ENCODE data around the gene ACAD11.
"Not testable (repeated sequence)": the region's sequence is repeated elsewhere in the genome, so short reads cannot be mapped to it uniquely, and the experiment has no call there.

Gene ACAD11

DNA sequence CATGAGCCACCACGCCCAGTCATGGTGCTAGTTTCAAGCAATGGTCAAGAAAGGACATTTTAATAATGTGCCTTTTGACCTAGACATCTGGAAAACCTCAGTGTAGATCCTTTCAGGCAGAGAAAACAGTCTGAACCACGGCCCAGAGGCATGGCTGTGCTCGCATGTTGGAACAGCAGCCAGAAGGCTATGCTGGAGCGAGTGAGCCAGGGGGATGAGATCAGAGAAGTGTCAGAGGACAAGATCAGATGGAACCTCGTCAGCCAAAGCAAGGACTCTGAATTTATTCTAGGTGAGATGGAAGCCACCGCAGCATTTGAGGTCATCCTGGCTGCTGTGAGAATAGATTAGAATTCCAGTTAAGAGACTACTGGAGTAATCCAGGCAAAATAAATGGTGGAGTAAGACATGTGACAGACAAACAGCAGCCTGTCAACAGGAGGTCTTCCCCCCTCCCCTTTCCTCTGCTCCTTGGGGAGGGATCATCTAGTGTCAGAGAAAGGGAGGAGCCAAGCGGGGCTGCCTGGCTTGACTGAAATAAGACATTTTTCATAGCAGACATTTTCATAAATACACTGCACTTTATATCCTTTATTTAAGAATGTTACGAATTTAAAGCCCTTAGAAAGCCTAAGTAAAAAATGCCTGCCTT, 103.0 kb downstream of the ACAD11 start:
- Mint-ChIP-seq H3K27me3 (no peaks in the 10 kb centered on the region), H3K9me3 (no peaks in the 10 kb centered on the region), H3K4me1 (no peaks in the 10 kb centered on the region), H3K36me3 (ENCODE audit: insufficient read depth) (no peaks in the 10 kb centered on the region), H3K27ac (ENCODE audit: low read depth) (no peak overlapping the region), H3K4me3 (no peak overlapping the region)
- no peak for ATAC-seq (replicated peaks; ENCODE audit: extremely low read depth, poor library complexity, severe bottlenecking)
- DNase-seq (ENCODE audit: low spot score in 2 of 2), result no peak

DNA sequence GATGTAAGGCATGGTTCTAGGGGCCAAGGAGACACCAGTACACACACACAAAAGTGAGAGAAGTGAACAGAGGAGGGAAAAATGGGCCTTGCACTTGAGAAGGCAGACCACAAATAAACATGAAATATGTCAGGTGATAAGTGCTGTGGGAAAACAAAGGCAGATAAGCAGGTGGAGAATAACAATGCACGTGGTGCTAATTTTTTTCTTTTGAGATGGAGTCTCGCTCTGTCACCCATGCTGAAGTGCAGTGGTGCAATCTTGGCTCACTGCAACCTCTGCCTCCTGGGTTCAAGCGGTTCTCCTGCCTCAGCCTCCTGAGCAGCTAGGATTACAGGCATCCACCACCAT, 103.6 kb downstream of the ACAD11 start:
- H3K4me3 Mint-ChIP-seq; H3K9me3 Mint-ChIP-seq; DNase-seq (ENCODE audit: low spot score in 2 of 2); H3K27ac Mint-ChIP-seq (ENCODE audit: low read depth); ATAC-seq (replicated peaks; ENCODE audit: extremely low read depth, poor library complexity, severe bottlenecking); H3K36me3 Mint-ChIP-seq (ENCODE audit: insufficient read depth); H3K4me1 Mint-ChIP-seq; H3K27me3 Mint-ChIP-seq: not testable (repeated sequence)

DNA sequence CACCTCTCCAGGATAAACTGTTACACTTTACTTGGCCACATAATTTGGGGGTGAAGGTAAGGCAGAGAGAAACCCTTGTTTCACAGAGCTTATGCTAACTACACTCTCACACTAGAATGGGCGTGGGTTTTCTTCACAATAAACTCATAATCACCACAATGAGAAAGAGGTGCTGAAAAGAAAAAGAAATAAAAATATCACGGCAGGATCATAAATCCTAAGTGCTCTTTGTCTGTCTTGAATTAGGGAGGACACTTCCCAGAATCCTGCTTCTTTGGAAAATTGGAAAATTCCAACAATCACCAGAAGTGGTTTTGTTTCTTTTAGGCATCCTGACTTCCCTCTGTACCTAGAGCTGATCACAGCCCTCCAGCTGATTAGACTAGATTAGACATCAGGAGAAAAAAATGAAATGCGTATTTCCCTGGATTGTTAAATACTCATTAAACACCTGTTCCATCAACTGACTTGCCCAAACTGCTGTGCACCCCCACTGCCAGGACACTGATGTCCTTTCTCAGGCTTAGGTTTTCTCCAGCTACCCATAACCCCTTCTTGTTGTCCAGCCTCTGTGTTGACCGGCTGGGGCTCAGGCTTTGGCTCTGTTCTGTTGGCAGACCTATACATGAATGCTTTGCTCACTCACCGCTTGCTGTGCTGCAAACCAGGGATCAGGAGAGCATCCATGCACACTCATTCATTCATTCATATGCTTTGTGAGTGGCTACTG, 104.1 kb downstream of the ACAD11 start:
- no peak for ATAC-seq (replicated peaks; ENCODE audit: extremely low read depth, poor library complexity, severe bottlenecking)
- Mint-ChIP-seq H3K4me3 (no peak overlapping the region), H3K27ac (ENCODE audit: low read depth) (no peak overlapping the region)

DNA sequence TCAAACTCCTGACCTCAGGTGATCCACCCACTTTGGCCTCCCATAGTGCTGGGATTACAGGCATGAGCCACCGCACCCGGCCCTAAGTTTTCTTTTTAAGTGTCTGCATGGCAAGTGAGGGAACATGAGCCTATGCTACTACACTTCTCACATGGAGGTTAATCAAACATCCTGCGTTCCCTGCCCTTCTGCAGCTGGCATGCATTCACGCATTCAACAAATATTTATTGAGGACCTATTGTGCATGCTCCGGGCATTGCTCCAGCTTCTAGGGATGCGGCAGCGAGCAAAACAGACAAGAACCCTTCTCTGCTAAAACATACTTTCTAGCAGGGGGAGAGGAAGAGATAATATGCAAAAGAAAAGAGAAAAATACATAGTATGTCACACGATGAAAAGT, 105.2 kb downstream of the ACAD11 start:
- no peaks in the 10 kb centered on the region for H3K36me3 Mint-ChIP-seq (ENCODE audit: insufficient read depth)
- H3K9me3 Mint-ChIP-seq, result no peaks in the 10 kb centered on the region
- DNase-seq (ENCODE audit: low spot score in 2 of 2) (no peak), ATAC-seq (replicated peaks; ENCODE audit: extremely low read depth, poor library complexity, severe bottlenecking) (no peak)
- H3K4me3 Mint-ChIP-seq, result no peak overlapping the region
- H3K27me3 Mint-ChIP-seq, result no peaks in the 10 kb centered on the region
- H3K4me1 Mint-ChIP-seq, result no peaks in the 10 kb centered on the region
- no peak overlapping the region for H3K27ac Mint-ChIP-seq (ENCODE audit: low read depth)

More for the DNA sequence above, 104.1 kb downstream of the ACAD11 start:
- no peaks in the 10 kb centered on the region for H3K4me1 Mint-ChIP-seq
- H3K9me3 Mint-ChIP-seq, result no peaks in the 10 kb centered on the region
- no peak for DNase-seq (ENCODE audit: low spot score in 2 of 2)
- H3K27me3 Mint-ChIP-seq, result no peaks in the 10 kb centered on the region
- no peaks in the 10 kb centered on the region for H3K36me3 Mint-ChIP-seq (ENCODE audit: insufficient read depth)

DNA sequence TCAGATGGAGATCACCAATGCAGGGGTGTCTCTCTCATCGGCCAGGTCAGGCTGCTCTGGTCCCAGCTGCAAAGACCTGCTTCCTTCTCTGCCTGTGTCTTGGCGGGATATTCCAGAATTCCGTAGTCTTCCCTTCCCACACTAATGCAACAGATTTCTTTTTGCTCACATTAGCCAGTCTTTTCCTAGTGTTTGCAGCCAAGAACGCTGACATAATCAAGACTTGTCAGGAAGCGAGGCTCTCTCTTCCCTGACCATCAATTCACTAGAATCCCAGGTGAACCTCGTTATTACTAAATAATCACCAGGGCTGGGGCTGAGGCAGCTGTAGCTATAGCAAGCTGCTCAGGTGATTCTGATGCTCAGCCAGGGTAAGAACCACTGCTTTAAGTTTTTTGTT, 105.8 kb downstream of the ACAD11 start:
- no peak for ATAC-seq (replicated peaks; ENCODE audit: extremely low read depth, poor library complexity, severe bottlenecking)
- H3K9me3 Mint-ChIP-seq, result no peaks in the 10 kb centered on the region
- no peaks in the 10 kb centered on the region for H3K36me3 Mint-ChIP-seq (ENCODE audit: insufficient read depth)

DNA sequence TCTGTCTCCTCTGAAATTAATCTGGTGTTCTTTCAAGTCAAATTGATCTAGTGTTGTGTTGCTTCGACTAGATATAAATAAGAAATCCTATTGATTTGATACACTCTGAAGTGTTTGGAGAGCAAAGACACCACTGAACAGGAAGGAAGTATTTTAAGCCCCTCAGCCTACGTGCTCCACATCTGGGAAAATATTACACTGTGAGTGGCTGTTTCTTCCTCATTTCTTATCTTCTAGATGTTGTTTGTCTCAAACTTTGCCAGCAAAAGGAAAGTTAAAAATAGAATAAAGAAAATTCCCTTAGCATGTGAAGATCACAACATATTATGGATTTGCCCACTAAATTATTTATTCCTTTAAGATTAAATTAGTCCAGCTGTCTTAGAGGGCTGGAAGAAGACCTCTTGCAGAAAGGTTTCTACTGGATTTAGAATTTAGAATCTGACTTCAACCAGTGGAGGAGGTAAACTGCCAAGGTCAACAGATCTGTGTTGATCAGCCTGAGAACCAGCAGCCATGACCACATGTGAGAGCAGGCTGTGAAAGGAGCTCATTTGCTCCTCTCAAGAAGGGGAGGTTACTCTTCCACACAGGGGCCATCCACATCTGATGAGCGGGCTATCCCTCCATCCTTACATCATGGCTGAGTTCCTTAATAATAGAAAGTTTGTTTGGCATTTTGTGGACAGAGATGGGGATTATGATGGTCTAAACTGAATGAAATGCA, 108.9 kb downstream of the ACAD11 start:
- H3K36me3 Mint-ChIP-seq (ENCODE audit: insufficient read depth), result no peaks in the 10 kb centered on the region
- DNase-seq (ENCODE audit: low spot score in 2 of 2) (no peak), ATAC-seq (replicated peaks; ENCODE audit: extremely low read depth, poor library complexity, severe bottlenecking) (no peak)
- no peak overlapping the region for H3K4me3 Mint-ChIP-seq
- no peaks in the 10 kb centered on the region for H3K9me3 Mint-ChIP-seq
- no peaks in the 10 kb centered on the region for H3K4me1 Mint-ChIP-seq
- H3K27me3 Mint-ChIP-seq, result no peaks in the 10 kb centered on the region
- peak overlapping the region; percentile 1 for H3K27ac Mint-ChIP-seq (ENCODE audit: low read depth)

More for the DNA sequence above, 105.8 kb downstream of the ACAD11 start:
- DNase-seq (ENCODE audit: low spot score in 2 of 2), result no peak
- Mint-ChIP-seq H3K4me3 (no peak overlapping the region), H3K27me3 (no peaks in the 10 kb centered on the region), H3K4me1 (no peaks in the 10 kb centered on the region), H3K27ac (ENCODE audit: low read depth) (no peak overlapping the region)

DNA sequence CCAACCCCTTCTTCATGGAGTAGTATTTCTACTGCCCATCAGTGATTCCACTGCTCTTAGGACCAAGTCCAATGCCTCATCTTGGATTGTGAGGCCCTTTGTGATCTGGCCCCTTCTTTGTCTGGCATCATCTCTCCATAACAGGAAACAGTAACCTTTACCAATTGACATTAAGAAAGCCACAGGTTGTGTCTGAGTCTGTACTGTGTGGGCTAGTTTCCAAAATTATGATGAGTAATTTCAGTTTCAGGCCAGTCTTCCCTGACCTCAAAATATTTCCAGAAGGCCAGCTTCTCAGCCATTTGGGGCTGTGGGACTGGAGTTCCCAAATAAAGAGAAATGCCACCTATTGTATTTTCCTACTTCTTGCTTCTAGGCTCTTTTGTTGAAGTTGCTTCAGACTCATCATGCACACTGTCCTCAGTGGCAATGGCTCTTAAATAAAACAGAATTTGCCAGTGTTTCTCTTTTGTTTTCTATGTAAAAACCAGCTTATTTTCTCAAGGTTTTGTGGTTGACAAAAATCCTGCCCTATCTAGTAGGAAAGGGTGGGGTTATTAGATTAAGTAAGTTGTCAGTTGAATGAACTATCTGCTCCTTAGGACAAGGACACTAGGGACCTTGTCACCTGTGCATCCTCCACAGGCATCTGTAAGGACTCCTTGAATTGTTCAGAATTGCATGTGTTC, 109.6 kb downstream of the ACAD11 start:
- no peaks in the 10 kb centered on the region for H3K4me1 Mint-ChIP-seq
- no peaks in the 10 kb centered on the region for H3K27me3 Mint-ChIP-seq
- DNase-seq (ENCODE audit: low spot score in 2 of 2), result no peak
- no peak for ATAC-seq (replicated peaks; ENCODE audit: extremely low read depth, poor library complexity, severe bottlenecking)
- H3K9me3 Mint-ChIP-seq, result no peaks in the 10 kb centered on the region
- no peak overlapping the region for H3K4me3 Mint-ChIP-seq
- peak overlapping the region; percentile 1 for H3K27ac Mint-ChIP-seq (ENCODE audit: low read depth)
- no peaks in the 10 kb centered on the region for H3K36me3 Mint-ChIP-seq (ENCODE audit: insufficient read depth)

DNA sequence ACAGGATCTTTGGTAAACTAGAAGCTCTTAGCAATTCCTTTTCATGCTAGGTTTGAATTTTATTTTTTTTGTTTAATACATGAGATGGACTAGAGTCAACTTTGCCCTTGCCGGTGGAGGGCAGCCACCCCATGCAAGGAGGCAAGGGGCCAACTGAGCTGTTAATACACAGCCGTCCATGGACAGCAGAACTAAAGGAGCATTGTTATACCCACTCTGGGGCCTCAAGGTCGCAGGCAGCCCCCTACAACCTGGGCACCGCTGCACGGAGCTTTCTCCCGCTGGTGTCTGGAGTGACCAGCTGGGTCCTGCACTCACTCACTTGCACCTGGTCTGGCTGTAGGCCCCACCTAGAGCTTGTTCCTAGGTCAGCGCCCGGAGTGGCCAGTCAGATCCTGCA, 110.4 kb downstream of the ACAD11 start:
- DNase-seq (ENCODE audit: low spot score in 2 of 2), result no peak
- no peaks in the 10 kb centered on the region for H3K36me3 Mint-ChIP-seq (ENCODE audit: insufficient read depth)
- no peaks in the 10 kb centered on the region for H3K4me1 Mint-ChIP-seq
- no peak for ATAC-seq (replicated peaks; ENCODE audit: extremely low read depth, poor library complexity, severe bottlenecking)
- H3K9me3 Mint-ChIP-seq, result no peaks in the 10 kb centered on the region
- no peak overlapping the region for H3K4me3 Mint-ChIP-seq
- no peak overlapping the region for H3K27ac Mint-ChIP-seq (ENCODE audit: low read depth)
- H3K27me3 Mint-ChIP-seq, result no peaks in the 10 kb centered on the region

DNA sequence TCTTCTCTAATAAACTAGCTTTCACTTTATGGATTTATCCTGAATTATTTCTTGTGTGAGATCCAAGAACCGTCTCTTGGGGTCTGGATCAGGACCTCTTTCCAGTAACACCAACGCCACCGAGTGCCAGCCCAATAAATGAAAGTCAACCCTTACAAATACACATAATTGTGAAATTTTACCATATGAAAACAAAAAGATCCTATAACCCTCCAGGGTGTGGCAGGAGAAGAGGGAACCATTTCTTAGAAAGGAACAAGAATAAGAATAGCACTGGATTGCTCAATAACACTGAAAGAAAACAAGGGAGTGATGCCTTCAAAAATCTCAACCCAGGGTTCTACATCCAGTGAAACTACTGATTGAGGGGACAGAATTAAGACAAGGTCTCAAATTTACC, 114.1 kb downstream of the ACAD11 start:
- no peak overlapping the region for H3K4me3 Mint-ChIP-seq
- no peaks in the 10 kb centered on the region for H3K4me1 Mint-ChIP-seq
- DNase-seq (ENCODE audit: low spot score in 2 of 2) (no peak), ATAC-seq (replicated peaks; ENCODE audit: extremely low read depth, poor library complexity, severe bottlenecking) (no peak)
- H3K9me3 Mint-ChIP-seq, result no peaks in the 10 kb centered on the region
- no peak overlapping the region for H3K27ac Mint-ChIP-seq (ENCODE audit: low read depth)
- H3K27me3 Mint-ChIP-seq, result no peaks in the 10 kb centered on the region
- peaks cover 5% of the 10 kb centered on the region for H3K36me3 Mint-ChIP-seq (ENCODE audit: insufficient read depth)

DNA sequence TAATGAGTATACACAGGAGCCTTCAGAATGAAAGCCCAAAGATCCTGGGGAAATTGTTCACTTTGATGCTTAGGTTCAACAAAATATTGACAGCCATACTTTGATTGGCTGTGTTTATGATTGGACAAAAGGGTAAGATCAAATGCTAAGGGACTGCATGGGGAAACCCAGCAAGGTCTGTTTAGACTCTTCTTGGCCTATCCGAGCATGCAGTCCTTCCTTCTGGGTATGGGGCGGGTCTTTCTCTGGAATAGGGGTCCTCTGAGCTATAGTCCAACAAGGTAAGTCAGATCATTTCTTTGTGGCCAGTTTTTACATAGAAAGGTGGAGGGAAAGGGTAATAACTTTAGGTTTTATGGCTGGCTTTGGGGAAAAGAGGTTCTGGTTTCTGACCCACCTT, 115.5 kb downstream of the ACAD11 start:
- Mint-ChIP-seq H3K4me1 (no peaks in the 10 kb centered on the region), H3K36me3 (ENCODE audit: insufficient read depth) (peaks cover 5% of the 10 kb centered on the region), H3K27ac (ENCODE audit: low read depth) (no peak overlapping the region), H3K27me3 (no peaks in the 10 kb centered on the region), H3K4me3 (no peak overlapping the region), H3K9me3 (no peaks in the 10 kb centered on the region)
- DNase-seq (ENCODE audit: low spot score in 2 of 2) (no peak), ATAC-seq (replicated peaks; ENCODE audit: extremely low read depth, poor library complexity, severe bottlenecking) (no peak)

DNA sequence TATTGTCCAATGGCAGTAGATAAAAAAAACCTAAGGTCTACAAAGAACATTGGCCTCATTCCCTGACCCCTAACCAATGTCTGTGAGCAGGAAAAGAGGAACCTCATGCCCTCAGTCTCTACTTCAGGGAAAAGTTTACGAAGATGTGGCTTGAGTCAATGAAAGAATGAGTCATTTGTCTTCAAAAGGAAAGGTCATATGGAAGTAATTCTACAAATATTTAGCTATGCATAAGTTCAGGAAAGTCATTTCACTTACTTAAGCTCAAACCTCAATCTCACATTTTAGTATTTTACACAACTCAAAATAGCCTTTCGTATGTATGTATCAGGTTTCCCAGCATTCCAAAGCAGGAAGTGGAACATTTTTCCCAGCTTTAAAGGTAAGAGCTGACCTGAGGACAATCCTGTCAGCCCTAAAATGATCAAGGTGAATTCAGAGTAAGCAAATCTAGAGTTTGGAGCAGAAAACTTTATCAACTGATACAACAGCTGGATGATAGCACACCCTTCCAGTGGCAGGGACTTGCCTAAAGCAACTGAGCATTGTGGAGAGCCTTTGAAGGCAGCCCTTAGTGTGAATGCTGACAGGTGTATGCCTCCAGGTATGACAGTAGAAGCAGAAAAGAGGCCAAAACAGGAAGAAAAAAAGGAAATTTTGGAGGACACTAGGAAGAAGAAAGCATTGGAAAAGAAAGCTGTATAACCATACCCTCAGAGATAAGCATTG, 116.4 kb downstream of the ACAD11 start:
- no peak for DNase-seq (ENCODE audit: low spot score in 2 of 2)
- ATAC-seq (replicated peaks; ENCODE audit: extremely low read depth, poor library complexity, severe bottlenecking), result no peak
- H3K9me3 Mint-ChIP-seq, result no peaks in the 10 kb centered on the region
- peaks cover 12% of the 10 kb centered on the region for H3K36me3 Mint-ChIP-seq (ENCODE audit: insufficient read depth)
- H3K4me1 Mint-ChIP-seq, result no peaks in the 10 kb centered on the region
- H3K27ac Mint-ChIP-seq (ENCODE audit: low read depth), result no peak overlapping the region
- no peaks in the 10 kb centered on the region for H3K27me3 Mint-ChIP-seq
- H3K4me3 Mint-ChIP-seq, result no peak overlapping the region

DNA sequence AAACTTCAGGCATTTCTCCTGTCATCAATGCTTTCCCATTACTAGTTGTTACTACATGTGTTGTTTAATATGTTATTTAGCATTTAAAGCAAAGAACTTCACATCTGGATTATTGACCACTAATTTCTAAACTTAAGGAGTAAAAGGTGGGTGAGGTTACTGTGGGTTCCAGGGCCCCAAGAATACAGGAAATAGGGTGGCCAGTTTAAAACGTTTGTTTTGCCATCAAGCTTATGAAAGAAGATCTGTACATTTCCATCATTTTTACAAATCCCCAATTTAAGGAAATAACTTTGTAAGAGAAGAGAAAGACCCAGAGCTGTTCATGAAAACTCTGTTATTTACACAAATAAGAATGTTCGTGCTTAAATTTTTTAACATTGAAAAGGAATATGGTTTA, 117.0 kb downstream of the ACAD11 start:
- ATAC-seq (replicated peaks; ENCODE audit: extremely low read depth, poor library complexity, severe bottlenecking) (no peak), DNase-seq (ENCODE audit: low spot score in 2 of 2) (no peak)
- peaks cover 17% of the 10 kb centered on the region for H3K36me3 Mint-ChIP-seq (ENCODE audit: insufficient read depth)
- no peak overlapping the region for H3K27ac Mint-ChIP-seq (ENCODE audit: low read depth)
- no peak overlapping the region for H3K4me3 Mint-ChIP-seq
- H3K27me3 Mint-ChIP-seq, result no peaks in the 10 kb centered on the region
- no peaks in the 10 kb centered on the region for H3K9me3 Mint-ChIP-seq
- no peaks in the 10 kb centered on the region for H3K4me1 Mint-ChIP-seq

Measured in central memory CD8-positive, alpha-beta T cell (primary cell).